ENCODE results near the gene GTF2F2. TPM values are rescaled to one million over a fixed set of nuclear protein-coding genes. Genes with fewer than 3 reads are reported as not detected.

GTF2F2 gene
- total RNA-seq, 4 donors from 2014 or later, result 9.4 to 23.3 (median 19.6) TPM

DNA sequence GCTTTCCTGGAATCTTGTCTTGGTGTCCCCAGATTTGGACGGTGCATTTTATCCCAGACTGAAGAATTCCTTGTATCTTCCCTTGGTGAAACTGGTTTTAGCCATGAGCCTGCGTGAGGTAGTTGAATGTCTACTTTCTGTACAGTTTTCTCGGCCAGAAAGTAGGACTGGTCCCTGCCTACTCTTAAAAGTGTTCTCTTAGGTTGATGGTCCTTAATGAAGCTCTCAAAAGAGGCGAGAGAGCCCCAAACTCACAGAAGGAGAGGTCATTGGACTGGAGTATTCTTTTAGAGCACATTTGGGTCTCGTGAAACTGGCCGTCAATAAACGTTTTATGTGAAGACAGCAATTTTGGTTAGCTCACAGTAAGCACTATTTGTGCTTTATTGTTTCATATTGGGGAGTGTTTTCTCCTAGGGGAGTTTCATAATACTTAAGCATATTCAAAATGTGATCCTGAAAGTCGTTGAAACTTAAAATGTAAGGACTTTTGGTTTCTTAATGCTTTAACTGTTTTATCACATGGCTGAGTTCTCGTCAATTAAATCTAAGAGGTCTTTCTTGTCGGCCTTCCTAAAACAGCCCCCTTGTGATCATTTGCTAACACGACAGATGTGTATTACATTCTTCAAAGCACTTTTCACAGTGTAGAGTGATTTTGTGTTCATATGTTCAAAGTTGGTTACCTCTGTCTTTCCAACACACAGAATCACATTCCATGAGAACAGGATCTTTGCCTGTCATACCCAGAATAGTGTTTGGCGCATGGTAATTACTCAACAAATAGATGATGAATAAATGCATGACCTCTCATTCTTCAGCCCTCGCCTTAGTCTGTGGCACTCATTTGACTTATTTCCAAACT, 889 bp downstream of the GTF2F2 start:
- no peak for TF ChIP-seq POLR2A (IDR thresholded peaks at IDR 0.05)
- TF ChIP-seq, protein P1, sequence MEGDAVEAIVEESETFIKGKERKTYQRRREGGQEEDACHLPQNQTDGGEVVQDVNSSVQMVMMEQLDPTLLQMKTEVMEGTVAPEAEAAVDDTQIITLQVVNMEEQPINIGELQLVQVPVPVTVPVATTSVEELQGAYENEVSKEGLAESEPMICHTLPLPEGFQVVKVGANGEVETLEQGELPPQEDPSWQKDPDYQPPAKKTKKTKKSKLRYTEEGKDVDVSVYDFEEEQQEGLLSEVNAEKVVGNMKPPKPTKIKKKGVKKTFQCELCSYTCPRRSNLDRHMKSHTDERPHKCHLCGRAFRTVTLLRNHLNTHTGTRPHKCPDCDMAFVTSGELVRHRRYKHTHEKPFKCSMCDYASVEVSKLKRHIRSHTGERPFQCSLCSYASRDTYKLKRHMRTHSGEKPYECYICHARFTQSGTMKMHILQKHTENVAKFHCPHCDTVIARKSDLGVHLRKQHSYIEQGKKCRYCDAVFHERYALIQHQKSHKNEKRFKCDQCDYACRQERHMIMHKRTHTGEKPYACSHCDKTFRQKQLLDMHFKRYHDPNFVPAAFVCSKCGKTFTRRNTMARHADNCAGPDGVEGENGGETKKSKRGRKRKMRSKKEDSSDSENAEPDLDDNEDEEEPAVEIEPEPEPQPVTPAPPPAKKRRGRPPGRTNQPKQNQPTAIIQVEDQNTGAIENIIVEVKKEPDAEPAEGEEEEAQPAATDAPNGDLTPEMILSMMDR (IDR thresholded peaks at IDR 0.05), result no peak
- Histone ChIP-seq H3K27me3 (no peaks in the 10 kb centered on the region), H3K36me3 (no peaks in the 10 kb centered on the region), H3K4me1 (peaks cover 10 to 37% (median 17%) of the 10 kb centered on the region in 3 donors), H3K9me3 (no peaks in the 10 kb centered on the region), H3K4me3 (peak overlapping the region; percentile 74 to 96 (median 84)), H3K27ac (peak overlapping the region; percentile 88 to 94 (median 90))
- no peak for DNase-seq
- 4 to 7% methylated on average over 13 of the region's 13 CpGs for WGBS, 2 donors
- intact Hi-C loops (cut with DNase I), result no loop called here

DNA sequence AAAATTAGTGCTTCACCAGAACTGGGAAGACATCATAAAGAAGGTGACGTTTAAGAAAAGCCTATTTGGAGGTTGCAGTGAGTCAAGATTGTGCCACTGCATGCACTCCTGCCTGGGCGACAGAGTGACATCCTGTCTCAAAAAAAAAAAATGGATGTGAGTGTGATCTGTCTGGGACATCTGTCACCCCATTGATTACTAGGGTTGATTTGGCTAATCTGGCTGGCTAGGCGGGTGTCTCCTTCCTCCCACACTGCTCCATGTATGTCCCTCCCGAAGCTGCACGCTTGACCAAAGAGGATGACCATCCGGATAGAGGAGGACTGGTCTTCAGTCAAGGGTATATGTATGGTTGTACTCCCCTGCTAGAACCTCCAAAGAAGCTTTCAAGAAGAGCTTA, 2.6 kb downstream of the GTF2F2 start:
- TF ChIP-seq, protein P1 (IDR thresholded peaks at IDR 0.05), result no peak
- no peak for TF ChIP-seq POLR2A (IDR thresholded peaks at IDR 0.05)
- Histone ChIP-seq H3K36me3 (no peaks in the 10 kb centered on the region), H3K27me3 (no peaks in the 10 kb centered on the region), H3K4me3 (no peak overlapping the region), H3K4me1 (peaks cover 10 to 37% (median 17%) of the 10 kb centered on the region in 3 donors), H3K27ac (no peak overlapping the region), H3K9me3 (no peaks in the 10 kb centered on the region)
- DNase-seq, result no peak
- intact Hi-C loops (cut with DNase I), result no loop called here
- 84 to 95% methylated on average over 5 to 6 of the region's 6 CpGs for WGBS, 2 donors

DNA sequence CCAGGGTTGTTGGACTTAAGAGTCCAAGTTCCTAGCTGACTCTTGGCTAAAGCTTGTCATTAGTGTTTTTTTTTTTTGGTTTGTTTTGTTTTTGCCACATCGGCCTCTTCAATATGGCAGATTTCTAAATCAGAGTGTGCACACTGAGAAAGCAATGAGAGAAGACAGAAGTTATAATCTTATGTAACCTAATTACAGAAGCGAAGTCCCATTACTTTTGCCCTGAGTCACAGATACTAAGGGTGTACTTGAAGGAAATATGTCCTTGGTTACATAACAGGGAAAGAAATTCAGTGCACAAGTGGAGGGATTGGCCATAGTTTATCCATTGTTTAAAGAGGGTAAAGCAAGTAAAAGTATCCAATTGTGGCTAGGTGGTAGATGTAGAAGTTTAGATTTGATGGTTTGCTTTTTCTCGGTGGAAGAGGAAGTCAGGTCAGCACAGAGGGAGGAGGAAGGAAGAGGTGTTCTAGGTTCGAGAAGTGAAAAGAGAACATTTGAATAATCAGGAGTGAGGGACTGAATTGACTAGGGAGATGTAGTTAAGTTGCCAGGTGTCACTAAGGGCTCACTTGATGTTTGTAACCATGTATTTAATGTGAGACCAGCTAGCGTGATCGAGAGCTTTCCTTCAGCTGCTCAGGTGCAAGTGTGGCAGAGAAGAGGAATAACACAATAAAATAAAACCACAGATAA, 12.2 kb downstream of the GTF2F2 start:
- Histone ChIP-seq H3K4me1 (peaks cover 0 to 7% (median 0%) of the 10 kb centered on the region in 3 donors), H3K9me3 (peaks cover 0 to 20% (median 0%) of the 10 kb centered on the region in 3 donors), H3K4me3 (no peak overlapping the region), H3K27me3 (no peaks in the 10 kb centered on the region), H3K36me3 (peaks cover 0 to 4% (median 0%) of the 10 kb centered on the region in 3 donors), H3K27ac (no peak overlapping the region)
- DNase-seq, result no peak
- 83 to 84% methylated on average over 6 of the region's 6 CpGs for WGBS, 2 donors
- TF ChIP-seq, protein P1 (IDR thresholded peaks at IDR 0.05), result no peak
- no peak for TF ChIP-seq POLR2A (IDR thresholded peaks at IDR 0.05)
- intact Hi-C loops (cut with DNase I), result no loop called here

DNA sequence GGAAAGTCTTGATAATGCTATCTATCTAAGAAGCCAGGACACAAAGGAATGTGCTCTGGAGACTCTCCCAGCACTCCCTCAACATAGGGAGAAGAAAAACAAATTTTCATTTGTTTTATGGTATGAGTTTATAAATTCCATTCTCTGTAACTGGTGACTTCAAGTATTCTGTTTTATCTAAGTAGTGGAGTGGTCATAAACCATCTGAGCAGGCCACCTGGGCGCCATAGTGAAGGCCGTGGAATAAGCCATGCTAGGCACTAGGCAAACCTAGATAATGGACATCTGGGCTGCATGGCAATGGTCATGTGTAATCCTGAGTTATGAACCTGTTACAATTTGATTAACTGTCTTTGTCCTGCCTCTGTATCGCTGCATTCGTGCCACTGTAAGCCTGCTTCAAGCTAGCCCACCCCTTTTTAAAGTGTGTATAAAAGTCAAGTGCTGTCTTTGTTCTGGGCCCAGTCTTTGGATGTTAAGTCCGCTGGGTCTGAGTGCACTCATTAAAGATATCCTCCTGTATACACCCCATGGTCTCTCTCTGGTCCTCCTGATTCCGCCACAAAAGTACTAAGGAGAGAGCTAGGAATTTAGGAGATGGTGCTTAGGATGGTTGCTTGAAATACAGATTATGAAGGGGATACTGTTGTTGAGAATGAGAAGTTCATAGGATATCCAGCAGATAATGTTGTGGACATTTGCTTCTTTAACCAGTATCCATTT, 13.2 kb downstream of the GTF2F2 start:
- intact Hi-C loops (cut with DNase I), result no loop called here
- no peak overlapping the region for H3K27ac ChIP-seq
- H3K9me3 ChIP-seq, result peaks cover 0 to 20% (median 0%) of the 10 kb centered on the region in 3 donors
- peaks cover 0 to 7% (median 0%) of the 10 kb centered on the region in 3 donors for H3K4me1 ChIP-seq
- TF ChIP-seq, protein P1 (IDR thresholded peaks at IDR 0.05), result no peak
- no peak for TF ChIP-seq POLR2A (IDR thresholded peaks at IDR 0.05)
- peaks cover 4 to 14% (median 6%) of the 10 kb centered on the region in 3 donors for H3K36me3 ChIP-seq
- WGBS, 2 donors, result 94 to 97% methylated on average over 6 of the region's 6 CpGs
- no peak overlapping the region for H3K4me3 ChIP-seq
- H3K27me3 ChIP-seq, result no peaks in the 10 kb centered on the region
- DNase-seq, result no peak
